Left lung (tissue), 10 donors: ENCODE measurements around the gene TMEM192. TPM values are rescaled to one million over a fixed set of nuclear protein-coding genes. Genes with fewer than 3 reads are reported as not detected.
"Not testable (repeated sequence)": the region's sequence is repeated elsewhere in the genome, so short reads cannot be mapped to it uniquely, and the experiment has no call there.

ENCODE experiments used
- ATAC-seq: fragments of 200-7000 bp; cut with Tn5 transposase; one replicate; pipeline ENCODE4 v1.9.1; 2020; ENCODE audit warnings: moderate library complexity
- DNase-seq, 4 donors: peaks; one replicate each; pipeline ENCODE4 v3.0.0-alpha.2; 2013 to 2020
- H3K27ac ChIP-seq, 2 donors: fragments of 200-600 bp; sonication (generic) in 1 of 2; one replicate each; pipeline versions ENCODE4 v1.5.0 to v1.8.0; 2020 to 2021
- H3K27me3 ChIP-seq, 2 donors: fragments of 200-600 bp; sonication (generic) in 1 of 2; one replicate each; pipeline versions ENCODE4 v1.5.0 to v1.8.0; 2020 to 2021
- H3K36me3 ChIP-seq, 2 donors: fragments of 200-600 bp; sonication (generic) in 1 of 2; one replicate each; pipeline versions ENCODE4 v1.5.0 to v1.8.0; 2020 to 2021
- H3K4me1 ChIP-seq, 2 donors: fragments of 200-600 bp; one replicate each; pipeline ENCODE4 v1.8.0; 2021
- H3K4me3 ChIP-seq, 2 donors: fragments of 200-600 bp; sonication (generic) in 1 of 2; one replicate each; pipeline versions ENCODE4 v1.5.0 to v1.8.0; 2020 to 2021; ENCODE audit warnings: mild to moderate bottlenecking in 1 of 2
- H3K9me3 ChIP-seq, 2 donors: fragments of 200-600 bp; sonication (generic) in 1 of 2; one replicate each; pipeline versions ENCODE4 v1.5.0 to v1.8.0; 2020 to 2021
- intact Hi-C, 2 donors: fragments of 100-400 bp; cut with DNase I; formaldehyde crosslinking; loops; one replicate each; pipeline versions ENCODE4 v1.11.2 to v1.14.2; 2022
- polyA plus RNA-seq, 6 donors: library from polyadenylated mRNA; unstranded; fragments of 120-200 nt; gene quantifications; one replicate each; pipeline ENCODE4 v1.2.1, GENCODE V29; 2013; ENCODE audit not compliant: insufficient read length in 6 of 6
- total RNA-seq, 2 donors: library from RNA; stranded (reverse); fragmentation: NEBNext Ultra II Directional; extraction: Animal tissue kit (Norgen Biotek cat#: 25700); gene quantifications; one replicate each; pipeline ENCODE4 v1.2.1, GENCODE V29; 2021
- TF ChIP-seq, protein P1 (sequence below), 2 donors: fragments of 200-600 bp; sonication (generic) in 1 of 2; IDR thresholded peaks; one replicate each; pipeline versions ENCODE4 v1.5.0 to v1.8.0; 2021; ENCODE audit warnings: antibody characterized with exemption in 2 of 2
- donor health status: DM: no; HTN: yes; CAD: no.
- donor health status: DM: no; HTN: no; CAD: no.

Gene TMEM192
- total and polyA plus RNA-seq, 8 donors: 16.8 to 25.8 (median 19.6) TPM

DNA sequence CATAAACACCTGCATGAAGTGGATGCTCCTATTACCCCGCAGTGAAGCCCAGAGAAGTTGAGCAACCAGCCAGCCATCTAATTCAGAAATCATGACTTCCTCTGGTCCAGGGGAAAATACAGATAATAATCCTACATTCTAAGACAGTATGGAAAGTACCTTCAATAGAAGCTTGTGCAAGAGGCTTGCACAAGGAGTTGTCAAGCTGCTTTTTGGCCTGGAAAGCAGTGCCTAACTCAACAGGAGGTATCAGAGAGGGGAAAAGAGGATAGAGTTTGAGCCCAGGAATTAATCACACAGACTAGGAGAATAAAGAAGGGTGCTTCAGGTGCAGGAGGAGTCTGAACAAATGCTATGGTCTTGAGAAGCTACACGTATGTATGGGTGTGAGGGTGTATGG is 26.7 kb downstream of the TMEM192 start:
- intact Hi-C loops: no loop called here
- TF ChIP-seq, protein P1, sequence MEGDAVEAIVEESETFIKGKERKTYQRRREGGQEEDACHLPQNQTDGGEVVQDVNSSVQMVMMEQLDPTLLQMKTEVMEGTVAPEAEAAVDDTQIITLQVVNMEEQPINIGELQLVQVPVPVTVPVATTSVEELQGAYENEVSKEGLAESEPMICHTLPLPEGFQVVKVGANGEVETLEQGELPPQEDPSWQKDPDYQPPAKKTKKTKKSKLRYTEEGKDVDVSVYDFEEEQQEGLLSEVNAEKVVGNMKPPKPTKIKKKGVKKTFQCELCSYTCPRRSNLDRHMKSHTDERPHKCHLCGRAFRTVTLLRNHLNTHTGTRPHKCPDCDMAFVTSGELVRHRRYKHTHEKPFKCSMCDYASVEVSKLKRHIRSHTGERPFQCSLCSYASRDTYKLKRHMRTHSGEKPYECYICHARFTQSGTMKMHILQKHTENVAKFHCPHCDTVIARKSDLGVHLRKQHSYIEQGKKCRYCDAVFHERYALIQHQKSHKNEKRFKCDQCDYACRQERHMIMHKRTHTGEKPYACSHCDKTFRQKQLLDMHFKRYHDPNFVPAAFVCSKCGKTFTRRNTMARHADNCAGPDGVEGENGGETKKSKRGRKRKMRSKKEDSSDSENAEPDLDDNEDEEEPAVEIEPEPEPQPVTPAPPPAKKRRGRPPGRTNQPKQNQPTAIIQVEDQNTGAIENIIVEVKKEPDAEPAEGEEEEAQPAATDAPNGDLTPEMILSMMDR (IDR thresholded peaks at IDR 0.05): no peak
- Histone ChIP-seq H3K36me3 (peaks cover 0 to 71% of the 10 kb centered on the region in 2 donors), H3K9me3 (no peaks in the 10 kb centered on the region), H3K4me3 (no peak overlapping the region), H3K27me3 (no peaks in the 10 kb centered on the region), H3K4me1 (no peaks in the 10 kb centered on the region), H3K27ac (no peak overlapping the region)
- DNase-seq (no peak), ATAC-seq (no peak)

DNA sequence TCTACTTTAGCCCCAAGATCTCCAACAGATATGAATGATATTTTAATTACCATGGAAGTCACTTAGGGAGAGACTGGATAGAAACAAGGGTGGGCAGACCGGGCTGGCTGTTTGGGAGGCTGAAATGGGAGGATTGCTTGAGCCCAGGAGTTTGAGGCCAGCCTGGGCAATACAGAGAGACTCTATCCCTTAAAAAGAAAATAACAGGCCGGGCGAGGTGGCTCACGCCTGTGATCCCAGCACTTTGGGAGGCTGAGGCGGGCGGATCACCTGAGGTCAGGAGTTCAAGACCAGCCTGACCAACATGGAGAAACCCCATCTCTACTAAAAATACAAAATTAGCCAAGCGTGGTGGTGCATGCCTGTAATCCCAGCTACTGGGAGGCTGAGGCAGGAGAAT is 27.9 kb downstream of the TMEM192 start:
- H3K27ac ChIP-seq, H3K4me1 ChIP-seq, DNase-seq, H3K9me3 ChIP-seq, H3K27me3 ChIP-seq, ATAC-seq, H3K4me3 ChIP-seq, intact Hi-C loops: not testable (repeated sequence)
- peaks cover 0 to 66% of the 10 kb centered on the region in 2 donors for H3K36me3 ChIP-seq

DNA sequence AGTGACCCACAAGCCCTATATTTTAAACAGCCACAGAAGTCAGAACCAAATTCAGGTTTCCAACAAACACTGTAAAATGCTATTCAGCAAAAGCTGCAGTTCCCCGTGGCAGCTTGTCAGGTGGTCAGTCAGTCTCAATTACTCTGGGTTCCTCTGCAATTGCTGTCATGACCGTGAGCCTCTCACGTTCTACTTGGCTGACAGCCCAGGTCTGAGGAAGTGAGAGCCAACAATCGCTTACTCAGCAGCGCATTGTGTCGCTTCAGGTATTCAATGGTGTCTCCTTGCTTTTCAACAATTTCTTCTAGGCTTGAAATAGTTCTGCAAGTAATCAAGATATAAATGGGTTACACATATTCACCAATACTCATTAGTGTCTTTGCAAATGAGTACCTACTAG is 33.2 kb downstream of the TMEM192 start:
- Histone ChIP-seq H3K27ac (no peak overlapping the region), H3K4me3 (no peak overlapping the region), H3K9me3 (no peaks in the 10 kb centered on the region), H3K4me1 (no peaks in the 10 kb centered on the region), H3K36me3 (peaks cover 0 to 56% of the 10 kb centered on the region in 2 donors), H3K27me3 (no peaks in the 10 kb centered on the region)
- DNase-seq (peak in 2 of 4 donors; percentile 25 to 36), ATAC-seq (peak; percentile 42)
- TF ChIP-seq, protein P1 (IDR thresholded peaks at IDR 0.05): no peak
- intact Hi-C loops: no loop called here

DNA sequence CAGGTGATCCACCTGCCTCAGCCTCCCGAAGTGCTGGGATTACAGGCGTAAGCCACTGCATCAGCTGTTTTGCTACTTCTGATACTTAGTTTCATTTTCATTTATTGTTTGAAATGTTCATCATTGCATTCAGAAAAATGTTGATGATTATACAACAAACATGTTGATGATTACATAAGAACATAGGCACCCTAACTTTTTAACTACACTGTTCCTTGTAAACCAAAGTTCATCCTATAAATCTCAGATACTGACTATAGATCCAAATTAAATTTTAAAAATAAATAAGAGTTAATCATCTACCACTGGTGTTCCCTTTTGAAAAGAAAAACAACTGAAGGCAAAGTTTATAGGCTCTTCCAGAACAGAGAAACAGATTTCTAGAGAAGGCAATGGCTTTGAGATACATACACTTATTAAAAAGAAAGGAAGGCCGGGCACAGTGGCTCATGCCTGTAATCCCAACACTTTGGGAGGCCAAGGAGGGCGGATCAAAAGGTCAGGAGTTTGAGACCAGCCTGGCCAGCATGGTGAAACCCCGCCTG is 35.6 kb downstream of the TMEM192 start:
- Histone ChIP-seq H3K4me3 (no peak overlapping the region), H3K36me3 (peaks cover 0 to 48% of the 10 kb centered on the region in 2 donors)
- TF ChIP-seq, protein P1 (IDR thresholded peaks at IDR 0.05): no peak

DNA sequence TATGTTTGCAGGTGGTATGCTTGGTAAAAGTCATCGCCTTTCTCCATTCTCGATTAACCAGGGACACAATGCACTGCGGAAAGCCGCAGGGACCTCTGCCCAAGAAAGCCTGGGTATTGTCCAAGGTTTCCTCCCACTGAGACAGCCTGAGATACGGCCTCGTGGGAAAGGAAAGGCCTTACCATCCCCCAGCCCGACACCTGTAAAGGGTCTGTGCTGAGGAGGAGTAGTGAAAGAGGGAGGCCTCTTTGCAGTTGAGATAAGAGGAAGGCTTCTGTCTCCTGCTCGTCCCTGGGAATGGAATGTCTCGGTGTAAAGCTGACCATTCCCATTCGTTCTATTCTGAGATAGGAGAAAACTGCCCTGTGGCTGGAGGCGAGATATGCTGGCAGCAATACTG is 39.3 kb downstream of the TMEM192 start:
- ATAC-seq, DNase-seq, H3K9me3 ChIP-seq, H3K4me3 ChIP-seq, H3K27ac ChIP-seq, H3K4me1 ChIP-seq, intact Hi-C loops, H3K27me3 ChIP-seq: not testable (repeated sequence)
- H3K36me3 ChIP-seq: peaks cover 0 to 27% of the 10 kb centered on the region in 2 donors

More for the DNA sequence above, 35.6 kb downstream of the TMEM192 start:
- Histone ChIP-seq H3K4me1 (no peaks in the 10 kb centered on the region), H3K9me3 (no peaks in the 10 kb centered on the region), H3K27me3 (no peaks in the 10 kb centered on the region), H3K27ac (no peak overlapping the region)
- DNase-seq: no peak
- intact Hi-C loops: no loop called here
- no peak for ATAC-seq

DNA sequence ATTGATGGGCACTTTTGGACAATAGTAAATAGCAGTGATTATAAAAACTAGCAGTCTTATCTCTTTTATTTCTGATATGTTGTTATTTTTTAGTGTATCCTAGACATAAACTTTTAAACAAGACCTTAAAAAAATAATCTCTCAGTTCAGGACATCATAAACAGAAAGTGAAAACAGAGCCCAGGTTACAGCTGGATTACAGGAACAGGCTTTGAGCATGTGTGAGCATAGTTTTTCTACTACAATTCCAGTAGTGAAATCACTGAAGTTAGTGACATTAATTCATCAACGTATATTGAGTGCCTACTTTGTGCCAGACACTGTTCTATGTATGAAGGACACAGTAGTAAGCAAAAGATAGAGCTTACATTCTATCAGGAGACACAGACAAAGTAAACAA is 42.1 kb downstream of the TMEM192 start:
- Histone ChIP-seq H3K4me1 (no peaks in the 10 kb centered on the region), H3K36me3 (peaks cover 0 to 7% of the 10 kb centered on the region in 2 donors), H3K9me3 (no peaks in the 10 kb centered on the region), H3K4me3 (no peak overlapping the region), H3K27ac (no peak overlapping the region), H3K27me3 (no peaks in the 10 kb centered on the region)
- intact Hi-C loops: no loop called here
- ATAC-seq (no peak), DNase-seq (no peak)
- TF ChIP-seq, protein P1 (IDR thresholded peaks at IDR 0.05): no peak
